G401.6 (cell line): Measurements from ENCODE around the gene PLXNA1.

Experiments used
- FAIRE-seq: peaks from 2 replicates; lab custom pipeline; 2012; peaks lifted over from hg19 to GRCh38; lab: Jason Lieb, UNC

PLXNA1 gene

GRCh38 chr3:126952983-126953660, 29.8 kb upstream of the PLXNA1 start:
- FAIRE-seq: no peak

- no peak for FAIRE-seq
Observed at GRCh38 chr3:126954141-126954842, 28.6 kb upstream of the PLXNA1 start.

GRCh38 chr3:126955004-126955790, 27.7 kb upstream of the PLXNA1 start:
- no peak for FAIRE-seq

GRCh38 chr3:126956361-126956760, 26.6 kb upstream of the PLXNA1 start:
- FAIRE-seq: no peak

- FAIRE-seq: no peak
Observed at GRCh38 chr3:126956866-126957650, 25.9 kb upstream of the PLXNA1 start.

- FAIRE-seq: no peak
Observed at GRCh38 chr3:126957776-126958637, 24.9 kb upstream of the PLXNA1 start.

GRCh38 chr3:126958638-126959085, 24.3 kb upstream of the PLXNA1 start:
- FAIRE-seq: no peak

GRCh38 chr3:126959136-126959920, 23.6 kb upstream of the PLXNA1 start:
- no peak for FAIRE-seq

GRCh38 chr3:126959921-126960603, 22.9 kb upstream of the PLXNA1 start:
- FAIRE-seq: no peak

GRCh38 chr3:126960604-126960995, 22.3 kb upstream of the PLXNA1 start:
- FAIRE-seq: no peak

- FAIRE-seq: no peak
Observed at GRCh38 chr3:126961191-126961790, 21.6 kb upstream of the PLXNA1 start.

GRCh38 chr3:126961791-126962461, 21.0 kb upstream of the PLXNA1 start:
- no peak for FAIRE-seq

- no peak for FAIRE-seq
Observed at GRCh38 chr3:126962756-126963155, 20.2 kb upstream of the PLXNA1 start.

- FAIRE-seq: no peak
Observed at GRCh38 chr3:126963261-126964190, 19.4 kb upstream of the PLXNA1 start.

- no peak for FAIRE-seq
Observed at GRCh38 chr3:126964261-126964660, 18.7 kb upstream of the PLXNA1 start.

- FAIRE-seq: no peak
Observed at GRCh38 chr3:126964950-126965349, 18.0 kb upstream of the PLXNA1 start.

- no peak for FAIRE-seq
Observed at GRCh38 chr3:126965526-126966080, 17.3 kb upstream of the PLXNA1 start.
